Measurements from ENCODE around the gene DNAH9.

The DNAH9 gene

DNA sequence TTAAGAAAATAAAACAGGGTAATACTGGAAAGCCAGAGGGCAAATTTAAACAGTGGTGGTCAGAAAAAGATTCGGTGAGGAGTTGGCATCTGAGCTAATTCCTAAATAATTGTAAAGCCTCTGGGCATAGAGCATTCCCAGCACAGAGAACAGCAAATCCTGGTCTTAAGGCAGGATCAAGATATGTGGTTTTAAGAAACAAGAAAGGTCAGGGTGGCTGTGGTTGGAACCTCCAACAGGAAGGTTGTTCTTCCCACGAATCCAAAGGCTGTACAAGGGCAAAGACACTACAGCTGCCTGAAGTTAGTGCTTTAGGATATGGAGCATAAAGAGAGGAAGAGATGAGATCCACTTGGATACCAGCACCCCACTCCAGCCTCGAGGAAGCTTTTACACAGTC is 284.4 kb downstream of the DNAH9 start:
- TF ChIP-seq, protein P1, sequence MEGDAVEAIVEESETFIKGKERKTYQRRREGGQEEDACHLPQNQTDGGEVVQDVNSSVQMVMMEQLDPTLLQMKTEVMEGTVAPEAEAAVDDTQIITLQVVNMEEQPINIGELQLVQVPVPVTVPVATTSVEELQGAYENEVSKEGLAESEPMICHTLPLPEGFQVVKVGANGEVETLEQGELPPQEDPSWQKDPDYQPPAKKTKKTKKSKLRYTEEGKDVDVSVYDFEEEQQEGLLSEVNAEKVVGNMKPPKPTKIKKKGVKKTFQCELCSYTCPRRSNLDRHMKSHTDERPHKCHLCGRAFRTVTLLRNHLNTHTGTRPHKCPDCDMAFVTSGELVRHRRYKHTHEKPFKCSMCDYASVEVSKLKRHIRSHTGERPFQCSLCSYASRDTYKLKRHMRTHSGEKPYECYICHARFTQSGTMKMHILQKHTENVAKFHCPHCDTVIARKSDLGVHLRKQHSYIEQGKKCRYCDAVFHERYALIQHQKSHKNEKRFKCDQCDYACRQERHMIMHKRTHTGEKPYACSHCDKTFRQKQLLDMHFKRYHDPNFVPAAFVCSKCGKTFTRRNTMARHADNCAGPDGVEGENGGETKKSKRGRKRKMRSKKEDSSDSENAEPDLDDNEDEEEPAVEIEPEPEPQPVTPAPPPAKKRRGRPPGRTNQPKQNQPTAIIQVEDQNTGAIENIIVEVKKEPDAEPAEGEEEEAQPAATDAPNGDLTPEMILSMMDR (IDR thresholded peaks at IDR 0.05; ENCODE audit: low read depth, low read length): no peak
- no peak for DNase-seq (ENCODE audit: extremely low read depth, low read depth)

DNA sequence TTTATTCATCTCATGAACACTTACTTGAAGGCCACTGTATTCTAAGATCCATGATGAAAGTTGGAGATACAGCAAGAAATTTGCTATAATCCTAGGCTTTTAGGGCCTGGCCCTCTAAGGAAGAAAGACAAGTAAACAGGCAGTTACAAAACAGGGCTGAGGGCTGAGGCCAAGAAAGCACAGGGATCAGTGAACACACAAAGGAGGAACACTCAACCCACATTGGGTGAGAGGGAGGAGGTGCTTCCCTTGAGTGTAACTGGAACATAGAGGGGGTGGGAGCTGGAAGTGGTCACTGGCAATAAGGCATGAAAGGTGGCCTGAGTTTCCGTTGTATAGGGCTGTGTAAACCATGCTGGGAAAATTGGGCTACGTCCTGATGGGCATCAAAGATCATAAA is 286.8 kb downstream of the DNAH9 start:
- TF ChIP-seq, protein P1 (IDR thresholded peaks at IDR 0.05; ENCODE audit: low read depth, low read length): no peak
- no peak for DNase-seq (ENCODE audit: extremely low read depth, low read depth)

DNA sequence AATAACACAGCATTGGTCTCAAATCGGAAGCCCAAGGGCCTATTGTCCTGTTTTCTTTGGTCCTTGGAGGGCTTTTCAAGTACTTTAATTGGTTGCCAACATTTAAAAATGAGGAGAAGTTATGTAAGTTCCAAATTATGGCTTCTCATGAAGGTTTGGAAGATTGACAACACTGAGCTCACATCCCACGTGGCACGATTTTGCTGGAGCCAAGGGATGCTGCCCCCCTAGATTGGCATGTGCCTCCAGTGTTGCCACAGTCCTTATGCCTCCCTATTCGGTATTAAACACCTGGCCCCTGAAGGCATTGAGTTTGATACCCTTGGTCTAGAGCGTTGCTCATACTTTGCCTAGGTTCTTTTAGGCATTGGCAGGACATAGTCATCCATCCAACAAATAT is 291.0 kb downstream of the DNAH9 start:
- TF ChIP-seq, protein P1 (IDR thresholded peaks at IDR 0.05; ENCODE audit: low read depth, low read length): no peak
- DNase-seq (ENCODE audit: extremely low read depth, low read depth): no peak

DNA sequence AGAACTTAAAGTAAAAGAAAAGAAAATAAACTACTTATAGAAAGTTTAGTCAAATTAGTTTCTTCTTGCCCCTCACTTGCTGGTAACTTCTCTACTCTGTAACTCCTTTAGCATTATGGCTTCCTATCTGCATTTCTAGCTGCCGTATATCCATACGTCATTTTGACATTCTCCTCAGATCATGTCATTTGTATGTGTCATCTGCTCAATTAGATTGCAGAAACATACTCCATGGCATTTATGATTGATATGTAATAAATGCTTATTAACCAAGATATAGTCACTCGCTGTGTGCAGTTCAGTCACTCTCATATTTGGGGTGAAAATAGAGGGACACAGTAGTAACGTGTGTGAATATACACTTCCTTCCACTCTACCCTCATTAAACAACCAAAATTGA is 295.6 kb downstream of the DNAH9 start:
- DNase-seq (ENCODE audit: extremely low read depth, low read depth): no peak
- TF ChIP-seq, protein P1 (IDR thresholded peaks at IDR 0.05; ENCODE audit: low read depth, low read length): no peak

DNA sequence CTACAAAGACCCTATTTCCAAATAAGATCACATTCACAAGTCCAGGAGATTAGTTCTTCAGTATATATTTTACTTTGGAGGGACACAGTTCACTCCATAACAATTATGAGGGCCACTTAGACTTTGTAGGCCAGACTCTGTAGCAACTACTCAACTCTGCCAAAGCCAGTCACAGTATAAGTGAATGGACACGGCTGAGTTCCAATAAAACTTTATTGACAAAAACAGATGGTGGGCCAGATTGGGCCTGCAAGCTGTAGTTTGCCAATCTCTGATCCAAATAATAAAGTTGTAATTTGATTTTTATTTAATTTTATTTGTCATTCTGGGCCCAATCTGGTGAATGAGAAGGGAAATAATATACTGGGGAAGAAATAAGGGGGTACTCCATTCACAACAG is 297.9 kb downstream of the DNAH9 start:
- TF ChIP-seq, protein P1 (IDR thresholded peaks at IDR 0.05; ENCODE audit: low read depth, low read length): no peak

DNA sequence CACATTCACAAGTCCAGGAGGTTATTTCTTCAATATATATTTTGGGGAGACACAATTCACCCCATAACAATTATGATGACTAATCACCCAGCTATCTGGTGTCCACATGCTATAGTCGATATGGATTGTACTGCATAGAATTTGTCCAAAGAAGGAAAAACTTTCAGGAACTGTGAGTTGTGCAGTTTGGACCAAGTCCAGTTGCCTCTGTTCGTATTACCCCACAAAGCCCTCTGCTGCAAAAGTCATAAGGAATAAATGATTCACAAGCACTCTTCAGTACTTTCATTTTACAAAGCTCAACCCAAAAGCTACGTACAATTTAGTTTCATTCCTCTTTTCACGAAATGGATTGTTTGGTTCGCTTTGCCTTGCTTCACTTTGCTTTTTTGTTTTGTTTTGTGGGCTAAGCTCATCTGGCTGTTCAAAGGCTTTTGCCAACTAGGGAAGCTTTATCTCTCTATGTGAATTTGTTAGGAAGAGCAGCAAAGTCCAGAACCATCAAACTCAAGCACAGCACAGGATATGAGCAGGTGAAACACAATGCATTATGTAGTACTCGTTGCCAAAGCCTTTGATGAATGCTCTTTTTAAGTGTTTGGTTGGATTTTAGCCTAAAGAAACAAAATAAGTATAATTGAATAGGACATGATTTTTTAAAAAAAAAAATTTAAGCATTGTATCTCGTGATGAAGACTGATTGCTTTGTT is 300.4 kb downstream of the DNAH9 start:
- DNase-seq (ENCODE audit: extremely low read depth, low read depth): no peak
- TF ChIP-seq, protein P1 (IDR thresholded peaks at IDR 0.05; ENCODE audit: low read depth, low read length): no peak

More for the DNA sequence above, 297.9 kb downstream of the DNAH9 start:
- DNase-seq (ENCODE audit: extremely low read depth, low read depth): no peak

DNA sequence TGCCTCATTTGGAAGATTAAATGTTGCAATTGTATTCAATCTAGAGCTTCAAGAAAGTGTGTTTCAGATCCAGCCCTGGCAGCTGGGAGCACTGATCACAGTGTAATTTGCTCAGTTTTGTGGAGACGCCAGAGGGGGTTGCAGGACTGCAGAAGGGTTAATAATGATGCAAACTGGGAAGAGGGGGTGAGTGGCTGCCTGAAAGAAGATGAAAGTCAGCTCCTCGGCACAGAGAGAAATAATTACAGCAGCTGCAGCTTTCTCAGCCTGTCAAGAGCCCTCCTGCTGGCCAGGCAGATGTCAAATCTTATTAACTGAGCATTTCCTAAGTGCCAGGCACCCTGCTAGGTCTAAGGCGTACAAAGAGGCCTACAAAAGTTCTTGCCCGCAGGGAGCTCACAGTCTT is 301.3 kb downstream of the DNAH9 start:
- DNase-seq (ENCODE audit: extremely low read depth, low read depth): no peak
- TF ChIP-seq, protein P1 (IDR thresholded peaks at IDR 0.05; ENCODE audit: low read depth, low read length): no peak

Measured in AG09319 (cell line).